Parathyroid adenoma (tissue), 2 donors: ENCODE results near the gene LEMD3.
"Not testable (repeated sequence)": the region's sequence is repeated elsewhere in the genome, so short reads cannot be mapped to it uniquely, and the experiment has no call there.

Experiments
- H2AFZ ChIP-seq: fragments of 300-600 bp; sonication (generic); one replicate; pipeline ENCODE4 v1.7.0; 2017; ENCODE audit warnings: antibody characterized with exemption, mild to moderate bottlenecking
- H3K27ac ChIP-seq: fragments of 300-600 bp; sonication (generic); one replicate; pipeline ENCODE4 v1.7.0; 2017
- H3K27me3 ChIP-seq: fragments of 300-600 bp; sonication (generic); one replicate; pipeline ENCODE4 v1.7.0; 2017; ENCODE audit warnings: low read length; ENCODE audit not compliant: control insufficient read depth, insufficient read depth
- H3K36me3 ChIP-seq: fragments of 300-600 bp; sonication (generic); one replicate; pipeline ENCODE4 v1.7.0; 2017; ENCODE audit warnings: low read length; ENCODE audit not compliant: control insufficient read depth, insufficient read depth
- H3K4me1 ChIP-seq: fragments of 300-600 bp; sonication (generic); one replicate; pipeline ENCODE4 v1.7.0; 2017; ENCODE audit warnings: control low read depth
- H3K4me2 ChIP-seq: fragments of 300-600 bp; sonication (generic); one replicate; pipeline ENCODE4 v1.7.0; 2017; ENCODE audit warnings: low read length
- H3K4me3 ChIP-seq: fragments of 300-600 bp; sonication (generic); one replicate; pipeline ENCODE4 v1.7.0; 2017; ENCODE audit warnings: low read depth, low read length
- H3K79me2 ChIP-seq: fragments of 300-600 bp; sonication (generic); one replicate; pipeline ENCODE4 v1.7.0; 2017; ENCODE audit warnings: control low read depth
- H3K9ac ChIP-seq: fragments of 300-600 bp; sonication (generic); one replicate; pipeline ENCODE4 v1.7.0; 2017; ENCODE audit warnings: mild to moderate bottlenecking
- H3K9me3 ChIP-seq: fragments of 300-600 bp; sonication (generic); one replicate; pipeline ENCODE4 v1.7.0; 2017; ENCODE audit warnings: low read length; ENCODE audit not compliant: control insufficient read depth
- CTCF ChIP-seq: fragments of 300-600 bp; sonication (generic); IDR thresholded peaks from one replicate; pipeline ENCODE4 v1.7.0; 2017; ENCODE audit warnings: antibody characterized with exemption, mild to moderate bottlenecking
- donor health status: primary hyperparathyroidism.

Gene LEMD3

GRCh38 chr12:65279369-65280112, 110.2 kb downstream of the LEMD3 start:
- H3K9ac ChIP-seq: no peak overlapping the region
- no peak overlapping the region for H3K27ac ChIP-seq
- TF ChIP-seq CTCF: no peak

GRCh38 chr12:65280306-65280705, 110.9 kb downstream of the LEMD3 start:
- Histone ChIP-seq H2AFZ (no peak overlapping the region), H3K36me3 (no peaks in the 10 kb centered on the region), H3K4me1 (no peaks in the 10 kb centered on the region), H3K4me3 (no peak overlapping the region), H3K9me3 (no peaks in the 10 kb centered on the region), H3K9ac (no peak overlapping the region), H3K79me2 (no peaks in the 10 kb centered on the region), H3K27me3 (no peaks in the 10 kb centered on the region), H3K27ac (no peak overlapping the region), H3K4me2 (no peak overlapping the region)
- TF ChIP-seq CTCF: no peak

More at GRCh38 chr12:65279369-65280112, 110.2 kb downstream of the LEMD3 start:
- no peaks in the 10 kb centered on the region for H3K4me1 ChIP-seq
- H2AFZ ChIP-seq: peak overlapping the region; percentile 95
- H3K79me2 ChIP-seq: no peaks in the 10 kb centered on the region
- no peaks in the 10 kb centered on the region for H3K36me3 ChIP-seq
- H3K27me3 ChIP-seq: no peaks in the 10 kb centered on the region
- H3K4me3 ChIP-seq: peak overlapping the region; percentile 64
- H3K4me2 ChIP-seq: peak overlapping the region; percentile 88
- H3K9me3 ChIP-seq: no peaks in the 10 kb centered on the region

- no peaks in the 10 kb centered on the region for H3K79me2 ChIP-seq
Observed at GRCh38 chr12:65282840-65283239, 113.5 kb downstream of the LEMD3 start.

GRCh38 chr12:65285532-65285931, 116.1 kb downstream of the LEMD3 start:
- H3K36me3 ChIP-seq, H3K4me3 ChIP-seq, H3K79me2 ChIP-seq, H3K9ac ChIP-seq, H3K27ac ChIP-seq, H2AFZ ChIP-seq, H3K27me3 ChIP-seq, H3K4me2 ChIP-seq, H3K9me3 ChIP-seq, H3K4me1 ChIP-seq: not testable (repeated sequence)

More at GRCh38 chr12:65282840-65283239, 113.5 kb downstream of the LEMD3 start:
- Histone ChIP-seq H3K27ac (no peak overlapping the region), H3K27me3 (no peaks in the 10 kb centered on the region), H2AFZ (no peak overlapping the region), H3K9me3 (no peaks in the 10 kb centered on the region), H3K9ac (no peak overlapping the region), H3K36me3 (no peaks in the 10 kb centered on the region), H3K4me2 (no peak overlapping the region), H3K4me1 (no peaks in the 10 kb centered on the region), H3K4me3 (no peak overlapping the region)
- no peak for TF ChIP-seq CTCF

GRCh38 chr12:65287426-65287825, 118.0 kb downstream of the LEMD3 start:
- Histone ChIP-seq H3K9ac (no peak overlapping the region), H2AFZ (no peak overlapping the region), H3K4me1 (no peaks in the 10 kb centered on the region), H3K27me3 (no peaks in the 10 kb centered on the region), H3K4me3 (no peak overlapping the region), H3K36me3 (no peaks in the 10 kb centered on the region), H3K4me2 (no peak overlapping the region), H3K27ac (no peak overlapping the region), H3K79me2 (no peaks in the 10 kb centered on the region), H3K9me3 (no peaks in the 10 kb centered on the region)
- TF ChIP-seq CTCF: no peak
